Nucleus accumbens (tissue), 56 donors: ENCODE measurements around the gene COLEC11.
"Not testable (repeated sequence)": the region's sequence is repeated elsewhere in the genome, so short reads cannot be mapped to it uniquely, and the experiment has no call there.

Experiments
- DNase-seq, 56 donors: peaks; one replicate each; lab custom pipeline; 2025; lab: John Stamatoyannopoulos, UW

The COLEC11 gene

GRCh38 chr2:3594493-3595281 is at the start of gene COLEC11:
COLEC11 (plus strand) TSS chr2:3595112; CDS start chr2:3604341, 9,229 bp downstream.
- DNase-seq = peak in 1 of 56 donors; percentile 48

DNA sequence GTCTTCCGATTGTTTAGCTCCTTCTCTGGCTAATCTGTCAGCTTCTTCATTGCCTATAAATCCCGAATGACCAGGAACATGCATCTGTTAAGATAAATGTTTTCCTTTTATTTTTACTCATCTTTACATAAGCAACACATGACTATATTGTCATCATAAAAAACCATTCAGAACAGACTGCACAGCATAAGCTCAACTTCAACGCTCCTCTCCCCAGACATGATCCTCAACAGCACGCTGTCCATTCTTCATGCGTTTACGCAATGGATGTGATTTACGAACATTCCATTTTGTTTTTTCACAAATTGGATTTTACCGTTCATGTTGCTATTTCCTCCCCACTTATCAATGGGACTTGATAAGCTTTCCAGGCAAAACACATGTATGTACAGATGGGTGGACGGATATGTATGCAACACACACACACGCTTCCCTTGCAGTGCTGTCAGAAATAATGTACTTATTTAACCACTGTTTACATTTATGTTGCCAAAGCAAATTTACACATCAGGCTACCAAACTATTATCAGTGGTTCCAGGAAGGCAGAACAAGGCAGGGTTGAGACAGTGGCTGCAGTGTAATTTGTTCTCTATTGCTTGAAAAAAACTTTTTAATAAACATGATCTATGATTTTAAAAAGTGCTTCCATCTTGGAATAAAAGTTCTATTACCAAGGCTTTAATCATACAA is 49.0 kb upstream of the COLEC11 start:
- no peak for DNase-seq

- DNase-seq = no peak
Observed at GRCh38 chr2:3547915-3548314, 47.0 kb upstream of the COLEC11 start.

GRCh38 chr2:3553946-3554345 is 41.0 kb upstream of the COLEC11 start:
- DNase-seq = no peak

- no peak for DNase-seq
Observed at GRCh38 chr2:3557639-3558204, 37.2 kb upstream of the COLEC11 start.

GRCh38 chr2:3558205-3559014 is 36.5 kb upstream of the COLEC11 start, which contains the start of gene RNASEH1:
RNASEH1 (minus strand) TSS chr2:3558333; CDS start chr2:3558260, 73 bp downstream.
- DNase-seq = peak; percentile 53 to 98 (median 94)

DNA sequence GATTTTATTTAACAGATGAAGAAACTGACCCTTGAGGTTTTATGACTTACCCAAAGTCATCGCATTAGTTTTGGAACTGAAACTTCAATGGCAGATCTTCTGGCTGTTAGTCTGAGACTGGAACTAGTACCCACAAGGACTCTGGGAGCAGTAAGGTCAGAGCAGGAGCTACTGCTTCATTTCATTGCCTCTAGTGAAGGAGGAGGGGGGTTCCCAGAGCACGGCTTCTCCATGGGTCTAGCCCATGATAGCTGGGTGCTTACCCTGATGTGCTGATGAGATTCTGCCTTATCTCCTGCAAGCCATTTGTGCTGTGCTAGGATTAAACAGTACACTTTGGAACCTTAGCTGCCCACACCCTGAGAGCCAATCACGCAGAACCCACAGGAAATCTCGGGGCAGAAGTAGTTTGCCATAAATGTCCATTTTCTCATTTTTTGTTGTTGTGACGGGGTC is 31.4 kb upstream of the COLEC11 start:
- no peak for DNase-seq

DNA sequence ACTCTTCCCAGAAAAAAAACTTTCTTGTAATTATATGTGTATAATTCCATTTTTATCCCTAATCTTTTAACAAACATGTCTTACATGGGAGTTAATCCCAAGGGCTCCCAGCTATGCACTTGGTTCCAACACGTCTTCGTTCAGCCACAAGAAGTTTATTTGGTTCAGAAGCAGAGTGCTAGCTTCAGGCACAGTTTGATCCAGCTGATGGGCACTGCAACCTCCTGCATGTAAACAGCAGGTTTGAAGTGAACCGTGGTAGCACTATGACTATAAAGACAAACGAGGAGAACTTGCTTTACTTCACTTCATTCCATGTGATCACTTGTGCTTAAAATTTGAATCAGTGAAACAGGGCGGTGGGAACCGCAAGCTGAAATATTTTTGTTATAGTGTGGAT is 29.8 kb upstream of the COLEC11 start:
- no peak for DNase-seq

DNA sequence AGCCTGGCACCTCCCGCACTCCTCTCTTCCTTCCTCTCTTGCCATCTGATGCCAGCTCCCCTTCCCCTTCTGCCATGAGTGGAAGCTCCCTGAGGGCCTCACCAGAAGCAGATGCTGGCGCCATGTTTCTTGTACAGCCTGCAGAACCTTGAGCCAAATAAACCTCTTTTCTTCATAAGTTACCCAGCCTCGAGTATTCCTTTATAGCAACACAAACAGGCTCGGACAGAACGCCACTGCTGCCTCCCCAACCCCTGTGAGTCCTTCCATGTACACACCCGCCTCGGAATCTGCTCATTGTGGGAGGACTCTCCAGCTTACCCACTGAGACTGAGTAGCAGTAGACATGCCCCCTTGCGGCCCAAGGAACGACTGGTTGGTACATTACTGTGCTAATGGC is 28.1 kb upstream of the COLEC11 start:
- DNase-seq = no peak

DNA sequence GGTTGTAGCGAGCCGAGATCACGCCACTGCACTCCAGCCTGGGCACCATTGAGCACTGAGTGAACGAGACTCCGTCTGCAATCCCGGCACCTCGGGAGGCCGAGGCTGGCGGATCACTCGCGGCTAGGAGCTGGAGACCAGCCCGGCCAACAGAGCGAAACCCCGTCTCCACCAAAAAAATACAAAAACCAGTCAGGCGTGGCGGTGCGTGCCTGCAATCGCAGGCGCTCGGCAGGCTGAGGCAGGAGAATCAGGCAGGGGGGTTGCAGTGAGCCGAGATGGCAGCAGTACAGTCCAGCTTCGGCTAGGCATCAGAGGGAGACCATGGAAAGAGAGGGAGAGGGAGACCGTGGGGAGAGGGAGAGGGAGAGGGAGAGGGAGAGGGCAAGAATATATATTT is 25.3 kb upstream of the COLEC11 start:
- DNase-seq = not testable (repeated sequence)

DNA sequence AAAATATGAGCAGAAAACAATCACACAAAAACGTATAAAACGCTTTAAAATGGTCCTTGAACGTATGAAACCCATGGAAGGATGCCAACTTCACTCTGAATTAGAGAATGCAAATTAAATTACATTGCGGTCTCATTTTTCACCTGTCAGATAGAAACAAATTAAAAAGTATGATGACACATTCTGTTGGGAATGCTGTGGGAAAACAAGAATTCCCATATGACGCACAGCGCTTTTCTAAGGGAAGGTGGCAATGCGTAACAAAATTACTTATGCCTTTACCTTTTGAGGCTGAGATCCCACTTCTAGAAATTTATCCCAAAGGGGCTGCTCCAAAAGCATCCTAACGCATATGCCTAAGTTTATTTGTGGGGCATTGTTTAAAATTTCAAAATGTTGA is 23.6 kb upstream of the COLEC11 start:
- DNase-seq = no peak

DNA sequence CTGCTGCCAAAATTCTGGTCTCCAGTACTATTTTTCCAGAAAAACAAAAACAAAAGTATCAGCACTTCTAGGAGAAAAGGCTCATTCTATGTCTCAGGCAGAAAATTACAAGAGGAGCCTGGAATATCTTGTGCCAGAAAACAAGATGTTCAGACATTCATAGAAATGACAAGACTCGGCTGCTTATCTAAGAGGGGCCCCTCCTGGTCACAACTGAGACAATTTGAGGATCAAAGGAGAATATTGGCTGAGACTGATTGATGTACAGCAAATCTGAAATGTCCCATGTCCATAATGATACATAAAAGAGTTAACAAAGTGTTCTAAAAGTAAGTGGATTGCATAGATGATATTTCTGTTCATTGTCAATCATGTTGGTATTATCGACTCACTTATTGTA is 22.3 kb upstream of the COLEC11 start:
- no peak for DNase-seq

GRCh38 chr2:3574155-3574554 is 20.8 kb upstream of the COLEC11 start:
- no peak for DNase-seq

GRCh38 chr2:3575534-3576262 is 19.2 kb upstream of the COLEC11 start:
- peak in 6 of 56 donors; percentile 23 to 52 (median 35) for DNase-seq

GRCh38 chr2:3576263-3576630 is 18.7 kb upstream of the COLEC11 start:
- not testable (repeated sequence) for DNase-seq

GRCh38 chr2:3578987-3579386 is 15.9 kb upstream of the COLEC11 start:
- DNase-seq = no peak

DNA sequence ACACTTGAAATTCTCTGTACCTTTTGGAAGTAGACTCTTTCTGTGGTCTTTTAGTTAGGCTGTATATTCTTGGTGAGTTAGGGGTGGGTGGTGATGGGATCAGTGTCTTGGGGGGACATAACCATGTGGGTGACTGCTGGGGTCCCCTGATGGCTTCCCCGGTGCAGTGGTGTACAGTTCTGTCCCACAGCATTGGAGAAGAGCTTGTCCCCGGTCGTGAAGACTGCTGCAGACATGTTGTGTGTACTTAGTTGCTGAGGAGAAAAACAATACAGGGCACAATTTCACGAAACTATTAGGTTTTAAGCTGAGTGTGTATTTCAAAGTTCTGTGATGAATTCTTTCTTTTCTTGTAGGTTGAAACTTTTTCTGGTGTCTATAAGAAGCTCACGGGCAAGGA is 14.5 kb upstream of the COLEC11 start:
- no peak for DNase-seq

DNA sequence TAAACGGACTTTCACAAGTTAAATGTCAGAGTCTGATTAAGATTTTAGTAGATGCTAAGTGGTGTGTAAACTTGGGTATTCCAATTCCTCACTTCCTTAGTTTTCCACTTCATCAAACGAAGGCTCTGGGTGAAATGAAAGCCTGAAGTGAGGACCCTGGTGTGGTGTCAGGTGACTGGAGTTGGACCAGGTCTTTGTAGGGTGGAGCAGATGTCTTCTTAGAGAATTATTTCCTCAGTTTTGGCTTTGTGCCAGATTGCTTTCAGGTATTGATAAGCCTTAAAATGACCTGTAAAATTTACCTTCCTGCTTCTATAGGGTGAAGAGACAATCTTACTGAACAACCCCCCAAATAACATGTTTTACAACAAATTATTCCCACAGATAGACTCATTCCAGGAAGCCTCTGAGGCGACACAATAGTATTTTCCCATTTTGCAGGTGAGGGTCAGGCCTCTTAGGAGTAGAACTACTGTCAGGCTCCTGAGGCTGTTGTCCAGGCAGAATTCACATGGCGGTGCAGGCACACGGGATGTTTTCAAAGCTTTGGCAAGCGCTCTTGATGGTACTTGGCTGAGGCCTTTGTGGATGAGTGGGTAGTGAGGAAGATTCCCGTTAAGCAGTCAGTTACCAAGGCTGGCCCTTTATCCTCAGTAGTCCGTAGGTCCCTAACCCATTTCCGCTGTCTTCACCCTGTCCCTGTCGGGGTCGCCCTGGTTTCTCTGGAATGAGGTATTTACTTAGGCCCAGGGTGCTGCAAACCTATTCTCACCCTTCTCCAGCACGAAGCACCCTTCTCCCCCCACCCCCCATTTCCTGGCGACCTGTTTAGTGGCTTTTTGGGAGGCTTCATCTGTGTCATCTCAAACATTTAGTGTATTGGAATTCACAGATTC is 13.3 kb upstream of the COLEC11 start:
- no peak for DNase-seq

DNA sequence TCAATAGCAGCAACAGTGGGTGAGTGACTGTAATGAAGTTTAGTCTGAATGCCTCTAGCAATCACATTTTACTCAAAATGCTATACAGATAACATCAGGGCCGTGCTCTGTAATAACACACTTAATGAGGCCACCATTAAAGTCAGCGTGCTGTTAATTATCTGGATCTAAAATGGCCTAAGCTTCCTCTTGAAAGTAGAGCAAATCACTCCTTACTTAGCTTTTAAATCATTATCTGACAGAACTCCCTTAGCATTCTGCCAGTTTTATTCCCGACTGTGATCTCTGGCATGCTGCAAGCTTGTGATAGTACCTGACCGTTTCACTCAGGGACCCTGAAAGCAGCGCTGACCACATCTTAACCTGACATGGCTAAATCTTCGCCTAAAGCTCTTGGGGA is 10.8 kb upstream of the COLEC11 start:
- DNase-seq = no peak
